GM20431 (cell line): ENCODE data around the gene RNASEH1.
"Not testable (repeated sequence)": the region's sequence is repeated elsewhere in the genome, so short reads cannot be mapped to it uniquely, and the experiment has no call there.

Source experiments
- in situ Hi-C: fragments of 300-500 bp; cut with MseI, MboI; formaldehyde crosslinking; loops from one replicate; pipeline ENCODE4 v1.15.0; 2020; ENCODE audit warnings: low sequenced_read_pairs; ENCODE audit not compliant: unreplicated experiment

Gene RNASEH1

DNA sequence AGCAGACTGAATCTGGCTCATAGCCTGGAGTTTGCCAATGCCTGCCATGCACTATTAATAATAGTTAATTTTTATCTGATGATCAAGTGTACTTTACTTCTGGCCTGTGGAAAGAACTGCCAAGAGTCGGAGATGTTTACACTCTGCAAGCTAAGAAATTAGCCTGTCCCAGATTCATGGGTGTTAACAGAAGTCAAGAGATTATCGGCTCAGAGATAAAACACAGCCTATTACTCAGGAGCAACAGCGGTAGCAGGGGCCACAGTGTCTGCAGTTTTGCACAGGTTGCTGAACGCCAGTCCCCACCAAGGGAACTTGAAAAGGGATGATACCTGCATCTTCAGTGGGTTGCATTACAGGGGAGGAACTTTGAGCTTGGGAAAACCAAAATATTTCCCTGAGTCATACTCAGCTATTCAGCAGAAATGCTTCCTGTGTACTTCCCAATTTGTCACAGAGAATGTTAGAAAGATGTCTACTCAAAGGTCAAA, 34.5 kb downstream of the RNASEH1 start:
- in situ Hi-C loops = no loop called here

DNA sequence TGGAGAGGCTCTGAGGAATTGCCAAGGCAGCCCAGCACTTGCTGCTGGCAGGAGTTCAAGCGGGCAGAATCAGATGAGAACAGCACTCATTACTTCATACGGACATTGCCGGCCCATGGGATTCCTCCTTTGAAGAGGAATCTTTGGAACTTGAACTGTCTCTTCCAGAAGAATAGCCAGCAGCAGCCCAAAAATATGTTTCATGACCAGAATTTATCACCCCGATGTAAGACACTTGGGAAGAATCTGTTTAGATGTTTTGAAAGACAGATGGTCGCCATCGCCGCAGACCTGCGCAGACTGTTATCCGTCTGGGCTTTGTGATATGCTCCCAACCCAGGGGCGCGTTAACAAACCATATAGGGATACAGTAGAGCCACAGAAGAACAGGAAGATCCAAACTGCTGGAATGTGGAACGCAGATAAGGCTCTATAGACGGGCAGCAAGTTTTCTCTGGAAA, 35.1 kb downstream of the RNASEH1 start:
- in situ Hi-C loops = no loop called here

DNA sequence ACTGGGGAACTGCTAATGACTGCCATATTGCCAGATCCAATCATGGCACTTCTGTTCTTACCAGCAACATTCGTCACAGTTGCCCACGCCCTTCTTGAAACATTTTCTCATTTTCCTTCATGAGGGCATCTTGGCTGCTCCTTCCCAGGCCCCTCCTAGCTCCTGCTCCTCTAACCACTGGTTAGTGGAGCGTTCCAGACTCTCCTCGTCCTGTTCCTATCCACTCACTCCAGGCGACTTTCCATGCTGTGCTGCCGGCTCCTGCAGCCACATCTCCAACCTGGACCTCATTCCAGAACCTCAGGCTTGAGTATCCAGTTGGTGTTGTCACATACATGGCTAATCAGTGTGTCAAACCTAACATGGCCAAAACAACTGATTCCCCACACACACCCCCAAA, 37.5 kb downstream of the RNASEH1 start:
- in situ Hi-C loops = no loop called here

DNA sequence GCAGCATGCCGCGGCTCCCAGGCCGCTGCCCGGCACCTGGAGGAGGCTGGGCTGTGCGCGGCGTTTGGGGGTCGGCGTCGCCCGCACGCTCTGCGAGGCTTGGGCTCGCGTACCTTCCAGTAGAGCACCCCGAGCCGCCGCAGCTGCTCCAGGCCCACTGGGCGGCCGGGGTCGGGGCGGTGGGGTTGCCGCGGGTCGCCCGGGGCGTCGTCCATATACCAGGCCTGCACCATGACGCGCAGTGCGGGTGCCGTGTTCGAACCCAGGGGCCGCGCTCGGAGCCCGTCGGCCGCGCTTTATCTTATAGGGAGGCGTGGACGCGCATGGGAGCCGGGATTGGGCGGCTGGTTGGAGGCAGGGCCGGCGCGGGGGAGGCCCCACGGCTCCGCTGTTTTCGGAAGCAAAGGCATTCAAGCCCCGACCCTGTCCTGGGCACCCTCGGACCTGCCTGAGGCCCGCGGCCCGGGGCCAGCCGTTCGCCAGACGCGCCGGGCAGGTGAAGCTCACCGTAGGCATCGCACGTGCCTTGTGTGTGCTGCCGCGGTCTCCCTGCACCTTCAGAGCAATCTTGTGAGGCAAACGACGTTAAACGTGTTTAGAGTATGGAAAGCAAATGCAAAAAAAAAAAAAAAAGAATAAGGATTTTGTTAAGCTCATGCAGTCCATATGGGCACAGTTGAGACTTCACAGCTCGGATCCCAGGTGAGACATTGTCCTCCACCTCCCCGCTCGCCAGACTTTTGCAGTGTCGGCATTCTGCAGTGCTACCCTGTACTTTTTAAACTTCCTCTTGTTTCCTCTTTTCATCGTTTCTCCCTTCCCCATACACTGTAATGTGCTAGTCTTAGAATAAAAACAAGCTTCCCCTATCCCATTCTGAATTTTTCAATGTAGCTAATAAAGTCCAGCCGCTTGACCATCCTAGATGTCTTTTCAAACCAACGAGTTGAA, 38.6 kb downstream of the RNASEH1 start, which contains the start of gene ADI1:
TSS of gene ADI1 (minus strand) at position 277 of the 951 bp plus-strand sequence. CDS start at position 233, 44 bp downstream.
- in situ Hi-C loops = no loop called here

DNA sequence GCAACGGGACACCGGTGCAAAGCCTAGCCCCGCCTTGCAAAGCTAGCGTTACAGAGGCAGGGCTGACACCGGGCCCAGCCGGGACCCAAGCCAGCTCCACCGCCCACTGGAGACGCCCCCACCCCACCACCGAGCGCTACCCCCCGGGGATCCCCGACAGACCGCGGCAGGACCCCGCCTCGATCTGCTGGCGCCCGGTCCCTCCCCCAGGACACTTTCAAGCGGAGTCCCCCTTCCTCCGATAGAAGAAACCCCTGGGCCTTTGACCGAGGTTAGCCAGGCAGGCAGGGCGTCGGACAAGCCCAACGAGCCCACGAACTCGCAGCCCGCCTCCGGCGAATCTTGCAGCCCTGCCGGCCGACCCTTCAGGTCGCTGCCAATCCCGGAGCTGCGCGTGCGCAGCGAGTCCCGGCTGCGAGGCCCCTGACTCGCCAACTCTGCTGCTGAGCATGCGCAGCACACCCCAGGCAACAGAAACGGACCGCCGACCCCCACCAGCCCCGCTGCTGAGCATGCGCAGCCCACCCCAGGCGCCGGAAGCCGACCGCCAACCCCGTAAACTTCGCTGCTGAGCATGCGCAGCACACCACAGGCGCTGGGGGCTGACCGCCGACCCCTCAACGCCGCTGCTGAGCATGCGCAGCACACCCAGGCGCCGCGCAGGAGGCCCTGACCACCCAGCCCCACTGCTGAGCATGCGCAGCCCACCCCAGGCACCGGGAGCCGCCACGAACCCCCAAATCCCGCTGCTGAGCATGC, 39.5 kb downstream of the RNASEH1 start:
- in situ Hi-C loops = no loop called here

DNA sequence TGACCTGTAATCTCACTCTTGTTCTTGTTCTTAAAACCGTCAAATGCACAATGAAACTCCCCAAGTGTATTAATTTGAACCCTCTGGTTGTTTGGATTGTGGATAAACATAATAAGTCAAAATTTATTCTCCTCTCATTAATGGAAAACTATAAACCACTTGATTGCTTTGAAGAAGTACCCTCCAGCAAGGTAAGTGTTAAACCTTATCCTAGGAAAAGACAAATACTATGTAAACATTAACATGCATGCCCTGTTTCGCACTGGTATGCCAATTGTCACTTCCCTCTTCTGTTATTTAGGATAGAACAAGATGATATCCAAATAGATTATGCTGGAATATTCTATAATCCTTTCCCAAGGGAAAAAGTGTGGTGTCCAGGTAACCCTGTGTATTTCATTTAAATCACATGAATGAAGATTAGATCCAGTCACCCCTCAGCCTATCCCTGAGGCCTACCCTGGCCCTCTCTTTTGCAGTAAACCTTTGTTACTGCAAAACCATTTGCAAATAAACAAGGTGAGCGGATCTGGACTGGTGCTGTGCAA, 40.1 kb downstream of the RNASEH1 start:
- in situ Hi-C loops = no loop called here

DNA sequence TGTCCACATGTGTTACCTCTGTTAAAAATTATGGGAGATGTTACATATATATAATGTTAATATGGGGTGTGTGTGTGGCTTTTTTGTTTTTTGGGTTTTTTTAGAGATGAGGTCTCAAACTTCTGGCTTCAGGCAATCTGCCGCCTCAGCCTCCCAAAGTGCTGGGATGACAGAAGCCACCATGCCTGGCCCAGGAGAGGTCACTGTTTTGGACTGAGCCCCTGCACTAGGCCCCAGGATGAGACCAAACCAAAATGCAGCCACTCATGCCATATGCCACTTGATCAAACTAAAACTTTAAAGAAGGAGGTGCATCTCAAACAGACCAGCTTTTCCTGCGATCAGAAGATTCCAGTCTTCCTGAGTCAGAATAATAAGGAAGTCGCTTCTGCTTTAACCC, 41.3 kb downstream of the RNASEH1 start:
- in situ Hi-C loops = no loop called here

DNA sequence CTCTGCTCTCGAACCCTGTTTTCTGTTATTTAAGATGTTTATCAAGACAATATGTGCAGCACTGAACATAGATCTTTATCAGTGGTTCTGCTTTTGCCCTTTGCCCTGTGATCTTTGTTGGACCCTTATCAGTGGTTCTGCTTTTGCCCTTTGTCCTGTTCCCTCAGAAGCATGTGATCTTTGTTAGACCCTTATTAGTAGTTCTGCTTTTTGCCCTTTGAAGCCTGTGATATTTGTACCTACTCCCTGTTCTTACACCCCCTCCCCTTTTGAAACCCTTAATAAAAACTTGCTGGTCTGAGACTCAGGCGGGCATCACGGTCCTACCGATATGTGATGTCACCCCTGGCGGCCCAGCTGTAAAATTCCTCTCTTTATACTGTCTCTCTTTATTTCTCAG, 42.7 kb downstream of the RNASEH1 start:
- in situ Hi-C loops = not testable (repeated sequence)

DNA sequence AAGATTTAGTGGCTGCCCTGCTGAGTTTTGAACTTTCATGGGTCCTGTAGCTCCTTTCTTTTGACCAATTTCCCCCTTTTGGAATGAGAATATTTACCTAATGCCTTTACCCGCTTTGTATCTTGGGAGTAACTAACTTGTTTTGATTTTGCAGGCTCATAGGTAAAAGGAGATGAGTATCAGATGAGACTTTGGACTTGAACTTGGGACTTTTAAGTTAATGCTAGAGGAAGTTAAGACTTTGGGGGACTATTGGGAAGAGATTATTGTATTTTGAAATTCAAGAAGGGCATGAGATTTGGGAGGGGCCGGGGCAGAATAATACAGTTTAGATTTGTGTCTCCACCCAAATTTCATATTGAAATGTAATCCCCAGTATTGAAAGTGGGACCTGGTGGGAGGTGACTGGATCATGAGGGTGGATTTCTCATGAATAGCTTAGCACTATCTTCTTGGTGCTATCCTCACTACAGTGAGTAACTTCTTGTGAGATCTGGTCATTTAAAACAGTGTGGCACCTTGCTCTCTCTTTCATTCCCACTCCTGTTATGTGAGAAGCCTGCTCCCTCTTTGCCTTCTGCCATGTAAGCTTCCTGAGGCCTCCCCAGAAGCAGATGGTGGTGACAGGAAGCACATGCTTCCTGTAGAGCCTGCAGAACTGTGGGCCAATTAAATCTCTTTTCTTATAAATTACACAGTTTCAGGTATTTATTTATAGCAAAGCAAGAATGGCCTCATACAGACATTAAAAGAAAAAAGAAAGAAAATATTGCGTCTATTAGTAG, 44.9 kb downstream of the RNASEH1 start:
- in situ Hi-C loops = no loop called here

DNA sequence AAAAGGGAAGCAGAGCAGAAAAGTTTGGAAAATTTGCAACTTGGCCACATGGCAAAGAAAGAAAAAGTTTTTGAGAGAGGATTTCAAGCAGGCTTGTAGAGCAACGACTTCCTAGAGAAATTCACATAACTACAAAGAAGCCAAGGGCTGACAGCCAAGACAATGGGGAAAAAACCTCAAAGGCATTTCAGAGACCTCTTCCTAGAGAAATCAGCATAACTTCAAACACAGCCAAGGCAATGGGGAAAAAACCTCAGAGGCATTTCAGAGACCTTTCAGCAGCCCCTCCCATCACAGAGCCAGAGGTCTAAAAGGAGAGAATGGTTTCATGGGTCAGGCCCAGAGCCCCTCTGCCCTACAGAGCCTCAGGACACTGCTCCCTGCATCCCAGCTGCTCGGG, 46.0 kb downstream of the RNASEH1 start:
- in situ Hi-C loops = no loop called here

DNA sequence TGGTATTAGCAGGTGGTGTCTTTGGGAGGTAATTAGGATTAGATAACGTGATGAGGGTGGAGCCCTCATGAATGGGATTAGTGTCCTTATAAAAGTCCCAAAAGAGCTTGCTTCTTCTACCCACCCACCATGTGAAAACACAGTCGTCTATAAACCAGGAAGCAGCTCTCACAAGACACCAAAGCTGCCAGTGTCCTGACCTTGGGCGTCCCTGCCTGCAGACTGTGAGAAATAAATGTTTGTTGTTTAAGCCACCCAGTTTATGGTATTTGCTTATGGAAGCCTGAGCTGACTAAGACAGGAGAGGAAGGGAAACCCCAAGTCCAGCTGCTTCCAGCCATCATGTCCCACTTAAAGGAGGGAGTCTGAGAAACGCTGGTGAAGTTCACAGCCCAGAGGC, 52.4 kb downstream of the RNASEH1 start:
- in situ Hi-C loops = no loop called here

DNA sequence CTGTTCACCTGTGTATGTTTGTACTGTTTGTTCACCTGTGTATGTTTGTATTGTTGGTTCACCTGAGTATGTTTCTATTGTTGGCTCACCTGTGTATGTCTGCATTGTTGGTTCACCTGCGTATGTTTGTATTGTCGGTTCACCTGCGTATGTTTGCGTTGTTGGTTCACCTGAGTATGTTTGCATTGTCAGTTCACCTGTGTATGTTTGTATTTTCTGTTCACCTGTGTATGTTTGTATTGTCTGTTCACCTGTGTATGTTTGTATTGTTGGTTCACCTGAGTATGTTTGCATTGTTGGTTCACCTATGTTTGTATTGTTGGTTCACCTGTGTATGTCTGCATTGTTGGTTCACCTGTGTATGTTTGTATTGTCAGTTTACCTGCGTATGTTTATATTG, 53.4 kb downstream of the RNASEH1 start:
- in situ Hi-C loops = no loop called here

DNA sequence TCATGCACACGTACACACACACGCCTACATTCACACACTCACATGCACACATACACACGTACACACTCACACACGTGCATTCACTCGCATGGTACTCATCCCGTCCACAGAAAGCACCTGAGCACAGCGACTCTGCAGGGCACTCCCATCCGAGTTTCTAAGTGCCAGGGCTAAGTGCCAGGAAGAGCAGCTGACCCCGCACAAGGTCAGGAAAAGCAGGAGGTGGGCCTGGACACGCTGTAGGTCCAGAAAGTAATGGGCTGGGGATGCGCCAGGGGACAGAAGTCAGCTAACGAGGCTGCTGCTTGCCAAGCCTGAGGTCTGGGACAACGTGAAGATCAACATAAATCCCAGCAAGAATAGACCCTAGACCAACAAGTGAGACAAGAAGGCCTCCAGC, 54.6 kb downstream of the RNASEH1 start:
- in situ Hi-C loops = no loop called here

DNA sequence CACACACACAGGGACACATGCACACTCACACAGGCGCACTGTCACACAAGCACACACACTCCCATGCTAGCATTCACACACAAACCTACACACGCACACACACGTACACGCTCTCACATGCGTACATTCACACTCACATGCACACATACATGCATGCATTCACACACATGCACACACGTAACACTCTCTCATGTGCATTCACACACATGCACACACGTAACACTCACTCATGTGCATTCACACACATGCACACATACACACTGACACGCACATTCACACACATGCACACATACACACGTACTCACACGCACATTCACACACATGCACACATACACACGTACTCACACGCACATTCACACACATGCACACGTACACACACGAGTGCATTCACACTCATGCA, 55.1 kb downstream of the RNASEH1 start:
- in situ Hi-C loops = no loop called here

DNA sequence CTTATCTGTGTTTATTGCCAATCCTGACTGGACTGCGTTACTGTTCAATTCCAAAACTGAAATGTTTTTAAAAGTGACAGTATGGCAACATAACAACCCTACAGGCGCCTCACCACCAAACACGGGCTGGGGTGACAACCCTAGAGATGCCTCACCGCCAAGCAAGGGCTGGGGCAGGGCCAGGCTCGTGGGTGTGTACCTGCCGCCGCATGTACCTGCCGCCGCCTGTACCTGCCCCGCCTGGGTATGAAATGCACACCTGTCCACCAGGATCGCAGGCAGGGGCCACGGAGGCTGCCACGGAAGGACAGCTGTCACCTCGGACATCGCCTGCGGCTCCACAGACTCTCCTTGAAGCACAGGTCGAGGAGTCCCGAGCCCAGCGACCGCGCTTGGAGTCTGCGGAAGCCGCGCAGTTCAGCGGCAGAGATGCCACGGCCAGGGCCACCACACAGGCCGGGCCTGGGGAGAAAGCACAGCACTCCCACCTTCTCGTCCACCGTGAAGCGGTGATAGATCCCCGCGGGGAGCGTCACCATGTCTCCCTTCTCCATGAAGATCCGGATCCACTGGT, 57.7 kb downstream of the RNASEH1 start:
- in situ Hi-C loops = no loop called here

DNA sequence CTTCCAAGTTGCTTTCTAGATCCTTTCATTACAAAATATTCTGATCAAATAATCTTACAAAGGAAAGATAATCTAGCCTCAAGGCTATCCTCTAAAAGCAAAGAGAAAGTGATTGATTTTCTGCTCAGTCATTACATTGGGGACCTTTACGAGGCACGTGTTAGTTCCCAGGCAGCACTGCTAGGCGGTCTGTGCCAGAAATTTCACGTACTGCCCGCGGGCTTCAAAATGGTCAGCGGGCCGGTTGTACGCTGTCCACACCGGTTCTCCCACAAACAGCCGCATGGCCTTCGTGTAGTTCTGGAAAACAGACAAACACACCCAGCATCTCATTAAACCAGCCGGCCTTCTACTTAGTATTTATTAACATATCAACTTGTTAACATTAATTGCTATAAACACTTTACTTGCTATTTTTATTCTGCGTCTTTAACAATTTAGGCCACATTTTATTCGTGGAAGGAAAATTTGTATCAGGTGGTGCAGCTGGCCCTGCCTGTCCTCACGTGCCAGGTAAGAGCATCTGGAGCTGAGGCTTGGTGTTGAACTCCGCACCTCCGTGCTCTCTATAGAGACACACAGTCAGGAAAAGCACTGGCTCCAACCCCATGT, 59.2 kb downstream of the RNASEH1 start:
- in situ Hi-C loops = no loop called here

DNA sequence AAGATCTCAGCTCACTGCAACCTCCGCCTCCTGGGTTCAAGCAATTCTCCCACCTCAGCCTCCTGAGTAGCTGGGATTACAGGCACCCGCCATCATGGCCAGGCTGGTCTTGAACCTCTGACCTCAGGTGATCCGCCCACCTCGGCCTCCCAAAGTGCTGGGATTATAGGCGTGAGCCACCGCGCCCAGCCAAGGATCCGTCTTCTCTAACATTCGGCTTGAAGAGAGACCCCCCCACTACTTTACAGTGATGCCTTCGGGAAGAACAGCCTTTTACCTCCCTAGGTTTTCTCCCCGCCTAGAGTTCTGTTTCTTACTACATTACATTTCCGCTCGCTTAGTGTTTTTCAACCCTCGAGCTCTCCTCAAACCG, 61.4 kb downstream of the RNASEH1 start:
- in situ Hi-C loops = not testable (repeated sequence)
